Spinal cord (tissue), 10 donors: Measurements from ENCODE around the gene SMYD3. TPM values are rescaled to one million over a fixed set of nuclear protein-coding genes. Genes with fewer than 3 reads are reported as not detected.

Source experiments
- DNase-seq, 6 donors: peaks; one replicate each; pipeline versions ENCODE4 v3.0.0 to v3.0.0-alpha.2; 2013 to 2015; ENCODE audit warnings: low spot score in 6 of 6, low read depth in 4 of 6
- H3K27ac ChIP-seq: one replicate; pipeline ENCODE4 v1.5.1; 2013; ENCODE audit warnings: low read depth, low read length, control low read depth
- H3K27me3 ChIP-seq: one replicate; pipeline ENCODE4 v1.6.1; 2013; ENCODE audit warnings: low read length; ENCODE audit not compliant: control insufficient read depth, insufficient read depth
- H3K36me3 ChIP-seq: one replicate; pipeline ENCODE4 v1.6.1; 2013; ENCODE audit warnings: low read length; ENCODE audit not compliant: control insufficient read depth, insufficient read depth
- H3K4me1 ChIP-seq: one replicate; pipeline ENCODE4 v1.6.1; 2013; ENCODE audit warnings: low read length; ENCODE audit not compliant: control insufficient read depth, insufficient read depth
- H3K4me3 ChIP-seq: one replicate; pipeline ENCODE4 v1.5.1; 2013; ENCODE audit warnings: low read depth, low read length, control low read depth
- H3K9me3 ChIP-seq: one replicate; pipeline ENCODE4 v1.6.1; 2013; ENCODE audit warnings: low read length; ENCODE audit not compliant: control insufficient read depth, insufficient read depth
- WGBS: methylation state at CpG from one replicate; pipeline ENCODE4 v1.1.5; 2013; ENCODE audit warnings: missing lambda C conversion rate; ENCODE audit not compliant: insufficient coverage; 5-methylcytosine and 5-hydroxymethylcytosine counted together
- long read RNA-seq, 4 donors: transcript quantifications; one replicate each; lab custom pipeline, GENCODE V29; 2026
- polyA plus RNA-seq, 2 donors: library from polyadenylated mRNA; unstranded; fragments of 120-200 nt; gene quantifications; one replicate each; pipeline ENCODE4 v1.2.1, GENCODE V29; 2013; ENCODE audit not compliant: insufficient read length in 2 of 2
- total RNA-seq, 2 donors: library from RNA; depleted of rRNA in 1 of 2; stranded (reverse); fragments of 120-200 nt in 1 of 2; fragments of >200 nt in 1 of 2; gene quantifications; one replicate each; pipeline versions ENCODE4 v1.2.3 to v1.2.4, GENCODE V29; 2013 to 2014
- donor health status: healthy.

Gene SMYD3
- total RNA-seq (10 to 100 TPM; 53.2 to 54.4 TPM), polyA plus RNA-seq (10 to 100 TPM; 37.5 to 45.7 TPM)
- long read RNA-seq, donor 1, transcript SMYD3-201 (7 exons, 1,863 nt) = major isoform, 8 of 9 reads
- long read RNA-seq, donor 1, partial matches to known transcripts = 0 of 9 reads
- long read RNA-seq, donor 1, other reads (novel, unspliced or antisense) = 0 of 9 reads
- long read RNA-seq, donor 2, transcript SMYD3-201 (7 exons, 1,863 nt) = major isoform, 5 of 5 reads
- long read RNA-seq, donor 2, partial matches to known transcripts = 0 of 5 reads
- long read RNA-seq, donor 2, other reads (novel, unspliced or antisense) = 0 of 5 reads
- long read RNA-seq, donor 3, transcript SMYD3-201 (7 exons, 1,863 nt) = major isoform, 6 of 10 reads
- long read RNA-seq, donor 3, partial matches to known transcripts = 0 of 10 reads
- long read RNA-seq, donor 3, other reads (novel, unspliced or antisense) = 0 of 10 reads
- long read RNA-seq, donor 4, transcript SMYD3-201 (7 exons, 1,863 nt) = major isoform, 11 of 20 reads
- long read RNA-seq, donor 4, partial matches to known transcripts = 5 of 20 reads
- long read RNA-seq, donor 4, other reads (novel, unspliced or antisense) = 0 of 20 reads

- WGBS = 0% methylated on average over 69 of the region's 79 CpGs
- DNase-seq = peak; percentile 58 to 97 (median 80)
- peak within 1 kb of the TSS; percentile 86 for H3K4me3 ChIP-seq
- no peaks in the 10 kb centered on the region for H3K36me3 ChIP-seq
- H3K9me3 ChIP-seq = no peaks in the 10 kb centered on the region
- H3K27ac ChIP-seq = no peak within 1 kb of the TSS
- H3K4me1 ChIP-seq = peaks cover 13% of the 10 kb centered on the region
- no peaks in the 10 kb centered on the region for H3K27me3 ChIP-seq
These were observed at the start of gene SMYD3 for GRCh38 chr1:246506674-246507481. SMYD3 (minus strand) TSS chr1:246507279.

- Histone ChIP-seq H3K4me3 (no peak overlapping the region), H3K27me3 (no peaks in the 10 kb centered on the region), H3K36me3 (peaks cover 38% of the 10 kb centered on the region), H3K9me3 (no peaks in the 10 kb centered on the region), H3K4me1 (no peaks in the 10 kb centered on the region), H3K27ac (no peak overlapping the region)
- DNase-seq = no peak
- 93% methylated on average over 14 of the region's 16 CpGs for WGBS
These were observed 47.1 kb upstream of the SMYD3 start for GRCh38 chr1:246554201-246554600.

GRCh38 chr1:246552110-246552509 lies 45.0 kb upstream of the SMYD3 start:
- Histone ChIP-seq H3K27ac (no peak overlapping the region), H3K9me3 (no peaks in the 10 kb centered on the region), H3K4me3 (no peak overlapping the region), H3K36me3 (peaks cover 37% of the 10 kb centered on the region), H3K27me3 (no peaks in the 10 kb centered on the region), H3K4me1 (no peaks in the 10 kb centered on the region)
- WGBS = 100% methylated on average over 2 of the region's 6 CpGs
- no peak for DNase-seq

DNA sequence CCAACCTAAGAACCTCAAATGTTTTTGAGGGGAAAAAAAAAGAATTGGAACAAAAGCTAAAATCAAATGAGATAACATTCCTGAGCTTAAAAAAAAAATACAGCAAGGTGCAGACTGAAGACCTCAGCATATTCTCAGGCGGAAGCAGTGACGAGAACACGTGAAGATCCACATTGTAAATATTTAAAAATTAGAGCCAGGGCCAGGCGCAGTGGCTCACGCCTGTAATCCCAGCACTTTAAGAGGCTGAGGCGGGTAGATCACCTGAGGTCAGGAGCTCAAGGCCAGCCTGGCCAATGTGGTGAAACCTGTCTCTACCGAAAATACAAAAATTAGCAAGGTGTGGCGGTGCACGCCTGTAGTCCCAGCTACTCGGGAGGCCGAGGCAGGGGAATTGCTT lies 43.3 kb upstream of the SMYD3 start:
- Histone ChIP-seq H3K9me3 (no peaks in the 10 kb centered on the region), H3K27me3 (no peaks in the 10 kb centered on the region), H3K4me3 (no peak overlapping the region), H3K36me3 (peaks cover 37% of the 10 kb centered on the region), H3K27ac (no peak overlapping the region), H3K4me1 (no peaks in the 10 kb centered on the region)
- WGBS = 66% methylated on average over 10 of the region's 11 CpGs
- DNase-seq = no peak

DNA sequence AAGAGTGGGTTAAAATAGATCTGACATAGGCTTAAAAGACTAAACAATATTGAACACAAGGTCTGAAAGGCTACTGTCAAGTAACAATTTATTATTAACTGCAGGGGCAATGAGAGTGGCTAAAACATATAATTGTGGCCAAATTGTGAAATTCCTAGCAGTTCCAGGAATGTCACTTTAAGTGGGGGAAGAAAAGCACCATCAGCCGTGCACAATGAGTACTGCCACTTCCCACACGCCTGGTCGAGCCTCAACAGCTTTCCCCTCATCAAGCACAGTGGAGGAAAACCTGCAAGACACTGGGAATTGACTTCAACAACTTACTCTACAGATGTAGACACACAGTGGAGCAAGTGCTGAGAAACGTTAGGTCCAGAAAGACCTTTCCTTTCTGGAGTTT lies 42.6 kb upstream of the SMYD3 start:
- WGBS = 61% methylated on average over 2 of the region's 4 CpGs
- H3K4me1 ChIP-seq = no peaks in the 10 kb centered on the region
- H3K4me3 ChIP-seq = no peak overlapping the region
- H3K9me3 ChIP-seq = no peaks in the 10 kb centered on the region
- no peak for DNase-seq
- H3K27ac ChIP-seq = no peak overlapping the region
- no peaks in the 10 kb centered on the region for H3K27me3 ChIP-seq
- peaks cover 40% of the 10 kb centered on the region for H3K36me3 ChIP-seq

GRCh38 chr1:246544001-246544400 lies 36.9 kb upstream of the SMYD3 start:
- no peak for DNase-seq
- H3K9me3 ChIP-seq = no peaks in the 10 kb centered on the region
- H3K4me1 ChIP-seq = no peaks in the 10 kb centered on the region
- no peaks in the 10 kb centered on the region for H3K27me3 ChIP-seq
- no peak overlapping the region for H3K4me3 ChIP-seq
- no peak overlapping the region for H3K27ac ChIP-seq
- peaks cover 36% of the 10 kb centered on the region for H3K36me3 ChIP-seq
- WGBS = no CpG with 5 or more reads among the region's 1 CpG

- H3K27me3 ChIP-seq = no peaks in the 10 kb centered on the region
- 100% methylated on average over 1 of the region's 7 CpGs for WGBS
- DNase-seq = no peak
These were observed 33.8 kb upstream of the SMYD3 start for GRCh38 chr1:246540738-246541491.

DNA sequence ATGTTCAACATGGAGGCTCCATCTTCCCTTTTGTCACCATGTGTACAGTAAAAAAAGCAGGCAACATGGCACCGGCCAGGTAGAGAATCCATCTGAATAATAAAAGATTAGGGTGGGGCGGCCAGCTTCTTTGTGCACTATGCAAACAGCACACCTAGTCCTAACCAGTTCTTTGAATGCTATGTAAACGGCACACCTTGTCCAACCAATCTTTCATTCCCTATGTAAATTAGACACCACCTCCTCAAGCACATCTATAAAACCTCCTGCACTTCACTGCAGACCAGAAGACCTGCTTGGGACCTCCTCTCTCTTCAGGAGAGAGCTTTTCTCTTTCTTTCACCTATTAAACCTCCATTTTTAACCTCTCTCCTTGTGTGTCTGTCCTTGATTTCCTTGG lies 30.8 kb upstream of the SMYD3 start:
- DNase-seq = no peak
- WGBS = 87% methylated on average over 1 of the region's 3 CpGs

More at GRCh38 chr1:246540738-246541491, 33.8 kb upstream of the SMYD3 start:
- H3K9me3 ChIP-seq = no peaks in the 10 kb centered on the region
- peaks cover 29% of the 10 kb centered on the region for H3K36me3 ChIP-seq
- no peak overlapping the region for H3K4me3 ChIP-seq
- no peak overlapping the region for H3K27ac ChIP-seq
- no peaks in the 10 kb centered on the region for H3K4me1 ChIP-seq

GRCh38 chr1:246537441-246537840 lies 30.4 kb upstream of the SMYD3 start:
- H3K27ac ChIP-seq = no peak overlapping the region
- no peaks in the 10 kb centered on the region for H3K4me1 ChIP-seq
- no peak for DNase-seq
- H3K9me3 ChIP-seq = no peaks in the 10 kb centered on the region
- WGBS = 80% methylated on average over 5 of the region's 7 CpGs
- H3K36me3 ChIP-seq = peaks cover 7% of the 10 kb centered on the region
- no peak overlapping the region for H3K4me3 ChIP-seq
- no peaks in the 10 kb centered on the region for H3K27me3 ChIP-seq

More for the DNA sequence above, 30.8 kb upstream of the SMYD3 start:
- H3K4me3 ChIP-seq = no peak overlapping the region
- H3K36me3 ChIP-seq = peaks cover 9% of the 10 kb centered on the region
- no peak overlapping the region for H3K27ac ChIP-seq
- no peaks in the 10 kb centered on the region for H3K27me3 ChIP-seq
- H3K4me1 ChIP-seq = no peaks in the 10 kb centered on the region
- no peaks in the 10 kb centered on the region for H3K9me3 ChIP-seq
